Measurements from ENCODE around the gene KLF3. TPM values are rescaled to one million over a fixed set of nuclear protein-coding genes. Genes with fewer than 3 reads are reported as not detected.

The KLF3 gene
- total and polyA plus RNA-seq, 11 donors: 7.4 to 36.4 (median 20.8) TPM

GRCh38 chr4:38747629-38748028 lies 83.6 kb downstream of the KLF3 start:
- intact Hi-C loops (cut with DNase I): no loop called here

GRCh38 chr4:38749336-38749735 lies 85.3 kb downstream of the KLF3 start:
- DNase-seq: no peak
- Histone ChIP-seq H3K27me3 (no peaks in the 10 kb centered on the region), H3K4me1 (peaks cover 0 to 24% (median 4%) of the 10 kb centered on the region in 12 donors), H3K9me3 (peaks cover 0 to 13% (median 0%) of the 10 kb centered on the region in 12 donors), H3K27ac (no peak overlapping the region), H3K4me3 (no peak overlapping the region), H3K36me3 (no peaks in the 10 kb centered on the region)
- intact Hi-C loops (cut with DNase I): no loop called here
- no peak for ATAC-seq
- 86 to 91% (median 87%) methylated on average over 4 of the region's 4 CpGs for WGBS, 4 donors
- TF ChIP-seq CTCF (IDR thresholded peaks at IDR 0.05) (no peak), POLR2A (IDR thresholded peaks at IDR 0.05) (no peak)

More at GRCh38 chr4:38747629-38748028, 83.6 kb downstream of the KLF3 start:
- H3K9me3 ChIP-seq: peaks cover 0 to 13% (median 0%) of the 10 kb centered on the region in 12 donors
- no peak overlapping the region for H3K27ac ChIP-seq
- TF ChIP-seq CTCF (IDR thresholded peaks at IDR 0.05): no peak
- TF ChIP-seq POLR2A (IDR thresholded peaks at IDR 0.05): no peak
- H3K27me3 ChIP-seq: no peaks in the 10 kb centered on the region
- DNase-seq: no peak
- H3K4me1 ChIP-seq: peaks cover 0 to 29% (median 0%) of the 10 kb centered on the region in 12 donors
- no peaks in the 10 kb centered on the region for H3K36me3 ChIP-seq
- no peak for ATAC-seq
- no peak overlapping the region for H3K4me3 ChIP-seq

Other genes with a start within 250 kb of the KLF3 start
- gene TLR10, start 118.8 kb downstream of the KLF3 start, total RNA-seq: under 1 TPM in 2 of 9 donors, not detected in 7; 0.18 to 0.24 TPM
- gene TLR10, start 118.8 kb downstream of the KLF3 start, polyA plus RNA-seq: not detected
- 10 to 100 TPM in 2 of 9 donors, 1 to 10 TPM in 7; 2.3 to 31.8 (median 3.1) TPM for gene TLR1, start 140.6 kb downstream of the KLF3 start, total RNA-seq
- under 1 TPM; 0.34 to 0.78 TPM for gene TLR1, start 140.6 kb downstream of the KLF3 start, polyA plus RNA-seq
- gene TLR6, start 192.6 kb downstream of the KLF3 start, total RNA-seq: 1 to 10 TPM in 8 of 9 donors, under 1 TPM in 1; 0.83 to 9.8 (median 1.2) TPM
- under 1 TPM; 0.15 to 0.22 TPM for gene TLR6, start 192.6 kb downstream of the KLF3 start, polyA plus RNA-seq
- 10 to 100 TPM; 11.4 to 41.5 (median 24.2) TPM for gene FAM114A1, start 203.6 kb downstream of the KLF3 start, total RNA-seq
- 10 to 100 TPM in 1 of 2 donors, 1 to 10 TPM in 1; 6.0 to 23.2 TPM for gene FAM114A1, start 203.6 kb downstream of the KLF3 start, polyA plus RNA-seq

Data from heart left ventricle (tissue), 16 donors.